K562 (cell line): ENCODE data around the gene ALKBH3. TPM values are rescaled to one million over a fixed set of nuclear protein-coding genes. Genes with fewer than 3 reads are reported as not detected.

Source experiments
- BHLHE40 ChIP-seq: IDR thresholded peaks from 2 replicates; pipeline ENCODE4 v1.6.1; 2011; ENCODE audit warnings: low read length, improper control_type of control experiment
- CHD1 ChIP-seq: fragments of 200-600 bp; sonication (generic); IDR thresholded peaks from one replicate; pipeline ENCODE4 v1.6.1; 2012; ENCODE audit warnings: mild to moderate bottlenecking, moderate library complexity, low read length, inconsistent platforms
- DNMT1 ChIP-seq: fragments of 450-650 bp; IDR thresholded peaks from 2 replicates; pipeline ENCODE4 v1.6.1; 2016; ENCODE audit warnings: antibody characterized with exemption, mild to moderate bottlenecking
- EWSR1 ChIP-seq: fragments of 450-650 bp; IDR thresholded peaks from 2 replicates; pipeline ENCODE4 v1.6.1; 2018; ENCODE audit warnings: borderline replicate concordance, mild to moderate bottlenecking, low read depth, moderate library complexity; ENCODE audit not compliant: partially characterized antibody
- FOXJ3 ChIP-seq: sonication (generic); formaldehyde crosslinking; IDR thresholded peaks from 2 replicates; pipeline ENCODE4 v1.4.0; 2020; ENCODE audit warnings: mild to moderate bottlenecking, missing genetic modification reagents
- IRF2 ChIP-seq: sonication (generic); formaldehyde crosslinking; IDR thresholded peaks from 2 replicates; pipeline ENCODE4 v1.8.1; 2022; ENCODE audit warnings: mild to moderate bottlenecking, missing genetic modification reagents
- LARP7 ChIP-seq: fragments of 450-650 bp; IDR thresholded peaks from 2 replicates; pipeline ENCODE4 v1.6.1; 2016
- MXI1 ChIP-seq: IDR thresholded peaks from 2 replicates; pipeline ENCODE4 v1.6.1; 2011; ENCODE audit warnings: low read depth, mild to moderate bottlenecking, improper control_type of control experiment, low read length
- POLR3G ChIP-seq: IDR thresholded peaks from 2 replicates; pipeline ENCODE4 v1.6.1; 2011; ENCODE audit not compliant: insufficient read length, insufficient replicate concordance; ENCODE audit errors: extremely low read depth
- PPARD ChIP-seq: fragments of 250-450 bp; sonication (Bioruptor Pico); IDR thresholded peaks from 2 replicates; pipeline ENCODE4 v1.8.0; 2022; ENCODE audit warnings: inconsistent platforms, mild to moderate bottlenecking, moderate library complexity
- RAD21 ChIP-seq, 2 experiments: fragments of 250-450 bp in 1 of 2; fragments of 450-650 bp in 1 of 2; sonication (Bioruptor Pico) in 1 of 2; formaldehyde crosslinking in 1 of 2; IDR thresholded peaks in 1 of 2; conservative IDR thresholded peaks in 1 of 2; 2 replicates each; pipeline versions ENCODE4 v1.4.0 to v1.8.0; 2020 to 2022; ENCODE audit warnings: mild to moderate bottlenecking in 2 of 2, moderate library complexity in 1 of 2
- RB1 ChIP-seq: fragments of 450-650 bp; IDR thresholded peaks from 2 replicates; pipeline ENCODE4 v1.6.1; 2017; ENCODE audit warnings: low read depth, mild to moderate bottlenecking
- SIRT6 ChIP-seq: IDR thresholded peaks from one replicate; pipeline ENCODE4 v1.6.1; 2012; ENCODE audit warnings: low read depth, mild to moderate bottlenecking, control low read depth, inconsistent platforms, low read length, moderate library complexity
- SMARCA4 ChIP-seq: fragments of 450-650 bp; IDR thresholded peaks from 2 replicates; pipeline ENCODE4 v1.6.1; 2016
- SMARCC2 ChIP-seq: fragments of 450-650 bp; IDR thresholded peaks from 2 replicates; pipeline ENCODE4 v1.6.1; 2017; ENCODE audit warnings: antibody characterized with exemption, moderate library complexity, mild to moderate bottlenecking, low read depth
- TEAD1 ChIP-seq, 2 experiments: fragments of 450-650 bp in 1 of 2; sonication (generic) in 1 of 2; formaldehyde crosslinking; IDR thresholded peaks; 2 replicates each; pipeline versions ENCODE4 v1.4.0 to v1.8.0; 2020 to 2022; ENCODE audit warnings: mild to moderate bottlenecking in 2 of 2, missing genetic modification reagents in 1 of 2
- XRCC4 ChIP-seq: IDR thresholded peaks from one replicate; pipeline ENCODE4 v1.6.1; 2011; ENCODE audit not compliant: insufficient read depth, insufficient read length; ENCODE audit errors: extremely low read depth
- ZNF124 ChIP-seq: sonication (generic); formaldehyde crosslinking; IDR thresholded peaks from 2 replicates; pipeline ENCODE4 v1.8.1; 2022; ENCODE audit warnings: missing genetic modification reagents
- ZNF445 ChIP-seq: fragments of 250-450 bp; sonication (Bioruptor Pico); IDR thresholded peaks from 2 replicates; pipeline ENCODE4 v1.4.0; 2020; ENCODE audit warnings: low read depth, mild to moderate bottlenecking, moderate library complexity
- ZNF644 ChIP-seq: fragments of 200-800 bp; sonication (Bioruptor generic); IDR thresholded peaks from 2 replicates; pipeline ENCODE4 v1.6.1; 2016; ENCODE audit warnings: low read depth, missing genetic modification characterization, missing compliant biosample characterization
- polyA plus RNA-seq, 8 experiments: library from polyadenylated mRNA; depleted of rRNA in 4 of 8; stranded (reverse) in 5 of 8; unstranded in 3 of 8; fragments of >200 nt; fragmentation: Nextera tagmentation in 2 of 8; fragmentation: Illumina TruSeq in 1 of 8; extraction: Ambion mirVana in 2 of 8; extraction: Trizol in 1 of 8; gene quantifications; 2 replicates each; pipeline versions ENCODE4 v1.2.1 to v1.2.3, GENCODE V29; 2011 to 2014; ENCODE audit warnings: inconsistent platforms in 1 of 8, missing spikeins in 1 of 8
- total RNA-seq, 7 experiments: library from RNA; depleted of rRNA in 6 of 7; stranded (reverse); fragments of >200 nt in 6 of 7; fragmentation: Illumina TruSeq in 2 of 7; extraction: Trizol in 2 of 7; gene quantifications; 2 replicates each; pipeline versions ENCODE4 v1.2.1 to v1.2.3, GENCODE V29; 2011 to 2021; ENCODE audit warnings: low replicate concordance in 1 of 7
- TF ChIP-seq, protein P1 (sequence below): IDR thresholded peaks from 3 replicates; pipeline ENCODE4 v1.6.1; 2011; ENCODE audit warnings: borderline replicate concordance, mild to moderate bottlenecking; ENCODE audit not compliant: insufficient read length, insufficient read depth
- TF ChIP-seq, protein P2 (sequence below): fragments of 250-450 bp; sonication (Bioruptor Pico); IDR thresholded peaks from 2 replicates; pipeline ENCODE4 v1.4.0; 2020
- TF ChIP-seq, protein P3 (sequence below): fragments of 450-650 bp; formaldehyde crosslinking; IDR thresholded peaks from 2 replicates; pipeline ENCODE4 v1.4.0; 2020; ENCODE audit warnings: mild to moderate bottlenecking

The ALKBH3 gene
- total and polyA plus RNA-seq, 9 of the 15 experiments (the other 6 are each of a cell fraction or from before 2014, with no cell fraction given): 16.0 to 49.9 (median 36.5) TPM

DNA sequence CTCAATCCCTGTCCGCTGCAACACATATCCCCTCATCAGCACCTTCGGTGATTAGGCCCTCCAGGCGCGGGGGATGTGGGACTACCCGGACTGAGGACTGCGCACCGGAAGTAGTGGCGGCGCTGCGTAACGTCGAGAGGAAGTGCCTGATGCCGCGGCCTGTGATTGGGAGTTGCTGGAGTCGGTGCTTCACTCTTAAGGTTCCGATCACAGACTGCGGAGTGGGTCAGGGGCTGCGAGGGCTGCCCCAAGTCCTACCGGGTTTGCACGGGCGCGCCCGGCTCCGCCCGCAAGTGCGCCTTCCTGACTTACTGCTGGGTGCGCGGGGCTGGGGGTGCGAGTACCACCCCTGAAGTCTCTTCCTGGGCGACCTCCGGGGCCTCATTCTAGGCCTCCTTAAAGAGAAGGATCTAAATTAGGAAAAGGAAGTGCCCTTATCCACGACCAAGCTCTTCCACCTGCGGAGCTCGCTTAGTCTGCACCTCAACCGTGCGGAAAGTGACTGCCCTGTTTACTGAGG, at the start of gene ALKBH3 (continued):
- TF ChIP-seq, protein P1, sequence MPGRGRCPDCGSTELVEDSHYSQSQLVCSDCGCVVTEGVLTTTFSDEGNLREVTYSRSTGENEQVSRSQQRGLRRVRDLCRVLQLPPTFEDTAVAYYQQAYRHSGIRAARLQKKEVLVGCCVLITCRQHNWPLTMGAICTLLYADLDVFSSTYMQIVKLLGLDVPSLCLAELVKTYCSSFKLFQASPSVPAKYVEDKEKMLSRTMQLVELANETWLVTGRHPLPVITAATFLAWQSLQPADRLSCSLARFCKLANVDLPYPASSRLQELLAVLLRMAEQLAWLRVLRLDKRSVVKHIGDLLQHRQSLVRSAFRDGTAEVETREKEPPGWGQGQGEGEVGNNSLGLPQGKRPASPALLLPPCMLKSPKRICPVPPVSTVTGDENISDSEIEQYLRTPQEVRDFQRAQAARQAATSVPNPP: no peak
- TF ChIP-seq, protein P2, sequence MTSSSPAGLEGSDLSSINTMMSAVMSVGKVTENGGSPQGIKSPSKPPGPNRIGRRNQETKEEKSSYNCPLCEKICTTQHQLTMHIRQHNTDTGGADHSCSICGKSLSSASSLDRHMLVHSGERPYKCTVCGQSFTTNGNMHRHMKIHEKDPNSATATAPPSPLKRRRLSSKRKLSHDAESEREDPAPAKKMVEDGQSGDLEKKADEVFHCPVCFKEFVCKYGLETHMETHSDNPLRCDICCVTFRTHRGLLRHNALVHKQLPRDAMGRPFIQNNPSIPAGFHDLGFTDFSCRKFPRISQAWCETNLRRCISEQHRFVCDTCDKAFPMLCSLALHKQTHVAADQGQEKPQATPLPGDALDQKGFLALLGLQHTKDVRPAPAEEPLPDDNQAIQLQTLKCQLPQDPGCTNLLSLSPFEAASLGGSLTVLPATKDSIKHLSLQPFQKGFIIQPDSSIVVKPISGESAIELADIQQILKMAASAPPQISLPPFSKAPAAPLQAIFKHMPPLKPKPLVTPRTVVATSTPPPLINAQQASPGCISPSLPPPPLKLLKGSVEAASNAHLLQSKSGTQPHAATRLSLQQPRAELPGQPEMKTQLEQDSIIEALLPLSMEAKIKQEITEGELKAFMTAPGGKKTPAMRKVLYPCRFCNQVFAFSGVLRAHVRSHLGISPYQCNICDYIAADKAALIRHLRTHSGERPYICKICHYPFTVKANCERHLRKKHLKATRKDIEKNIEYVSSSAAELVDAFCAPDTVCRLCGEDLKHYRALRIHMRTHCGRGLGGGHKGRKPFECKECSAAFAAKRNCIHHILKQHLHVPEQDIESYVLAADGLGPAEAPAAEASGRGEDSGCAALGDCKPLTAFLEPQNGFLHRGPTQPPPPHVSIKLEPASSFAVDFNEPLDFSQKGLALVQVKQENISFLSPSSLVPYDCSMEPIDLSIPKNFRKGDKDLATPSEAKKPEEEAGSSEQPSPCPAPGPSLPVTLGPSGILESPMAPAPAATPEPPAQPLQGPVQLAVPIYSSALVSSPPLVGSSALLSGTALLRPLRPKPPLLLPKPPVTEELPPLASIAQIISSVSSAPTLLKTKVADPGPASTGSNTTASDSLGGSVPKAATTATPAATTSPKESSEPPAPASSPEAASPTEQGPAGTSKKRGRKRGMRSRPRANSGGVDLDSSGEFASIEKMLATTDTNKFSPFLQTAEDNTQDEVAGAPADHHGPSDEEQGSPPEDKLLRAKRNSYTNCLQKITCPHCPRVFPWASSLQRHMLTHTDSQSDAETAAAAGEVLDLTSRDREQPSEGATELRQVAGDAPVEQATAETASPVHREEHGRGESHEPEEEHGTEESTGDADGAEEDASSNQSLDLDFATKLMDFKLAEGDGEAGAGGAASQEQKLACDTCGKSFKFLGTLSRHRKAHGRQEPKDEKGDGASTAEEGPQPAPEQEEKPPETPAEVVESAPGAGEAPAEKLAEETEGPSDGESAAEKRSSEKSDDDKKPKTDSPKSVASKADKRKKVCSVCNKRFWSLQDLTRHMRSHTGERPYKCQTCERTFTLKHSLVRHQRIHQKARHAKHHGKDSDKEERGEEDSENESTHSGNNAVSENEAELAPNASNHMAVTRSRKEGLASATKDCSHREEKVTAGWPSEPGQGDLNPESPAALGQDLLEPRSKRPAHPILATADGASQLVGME (CRISPR knock-in tag): peak; percentile 90
- TF ChIP-seq LARP7: no peak
- no peak for TF ChIP-seq PPARD (CRISPR knock-in tag)
- 0 out of 2 replicates have a peak, but pooled peaks have one; percentile 46 for TF ChIP-seq ZNF644 (tag)
- no peak for TF ChIP-seq SIRT6
- TF ChIP-seq, protein P3, sequence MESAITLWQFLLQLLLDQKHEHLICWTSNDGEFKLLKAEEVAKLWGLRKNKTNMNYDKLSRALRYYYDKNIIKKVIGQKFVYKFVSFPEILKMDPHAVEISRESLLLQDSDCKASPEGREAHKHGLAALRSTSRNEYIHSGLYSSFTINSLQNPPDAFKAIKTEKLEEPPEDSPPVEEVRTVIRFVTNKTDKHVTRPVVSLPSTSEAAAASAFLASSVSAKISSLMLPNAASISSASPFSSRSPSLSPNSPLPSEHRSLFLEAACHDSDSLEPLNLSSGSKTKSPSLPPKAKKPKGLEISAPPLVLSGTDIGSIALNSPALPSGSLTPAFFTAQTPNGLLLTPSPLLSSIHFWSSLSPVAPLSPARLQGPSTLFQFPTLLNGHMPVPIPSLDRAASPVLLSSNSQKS (CRISPR knock-in tag): no peak
- peak; percentile 71 for TF ChIP-seq RB1
- TF ChIP-seq MXI1: no peak
- no peak for TF ChIP-seq FOXJ3 (CRISPR knock-in tag)
- no peak for TF ChIP-seq ZNF124 (CRISPR knock-in tag)
- TF ChIP-seq TEAD1 (CRISPR knock-in tag; IDR thresholded peaks at IDR 0.05): 0 out of 4 replicates have a peak, but pooled peaks of 1 of the 2 experiments have one; percentile 46
- TF ChIP-seq EWSR1: no peak
- no peak for TF ChIP-seq RAD21 (CRISPR knock-in tag; conservative IDR thresholded peaks at IDR 0.05 in 1 of 2, IDR thresholded peaks at IDR 0.05 in 1 of 2)
- no peak for TF ChIP-seq IRF2
- no peak for TF ChIP-seq ZNF445
- TF ChIP-seq SMARCC2: no peak
- TF ChIP-seq CHD1: no peak
- no peak for TF ChIP-seq POLR3G
- TF ChIP-seq BHLHE40: no peak
- TF ChIP-seq XRCC4: no peak
- no peak for TF ChIP-seq DNMT1
- TF ChIP-seq SMARCA4: no peak
